Panc1 (cell line): ENCODE results near the gene VASP. TPM values are rescaled to one million over a fixed set of nuclear protein-coding genes. Genes with fewer than 3 reads are reported as not detected.

Experiments used
- ATAC-seq: fragments of 200-7000 bp; cut with Tn5 transposase; 2 replicates; pipeline ENCODE4 v1.9.1; 2020; ENCODE audit warnings: mild to moderate bottlenecking, moderate library complexity
- BruUV-seq: library from RNA; stranded (reverse); fragments of 400-500 nt; replicated peaks from 2 replicates; lab custom pipeline; 2021; lab: Mats Ljungman, UMichigan
- CTCF ChIA-PET: fragments of 300-600 bp; sonication (Branson Sonifier 250); formaldehyde crosslinking; loops from one replicate; lab custom pipeline; 2022; ENCODE audit warnings: antibody characterized with exemption; lab: Charles Lee
- POLR2A ChIA-PET: fragments of 300-600 bp; sonication (Branson Sonifier 250); formaldehyde crosslinking; loops from one replicate; lab custom pipeline; 2022; ENCODE audit warnings: antibody characterized with exemption; lab: Charles Lee
- DNase-seq: peaks from one replicate; pipeline ENCODE4 v3.0.0-alpha.2; 2010; ENCODE audit warnings: low read depth, low spot score
- H3K27ac ChIP-seq: 2 replicates; pipeline ENCODE4 v1.5.1; 2011; ENCODE audit warnings: mild to moderate bottlenecking, low read length, inconsistent platforms
- H3K27me3 ChIP-seq: fragments of 200-500 bp; sonication (Bioruptor generic); 2 replicates; pipeline ENCODE4 v1.6.0; 2014; ENCODE audit warnings: low read length, inconsistent platforms; ENCODE audit not compliant: control insufficient read depth, insufficient read depth
- H3K36me3 ChIP-seq: fragments of 200-500 bp; sonication (Bioruptor generic); 2 replicates; pipeline ENCODE4 v1.5.1; 2014; ENCODE audit warnings: inconsistent platforms, mild to moderate bottlenecking, low read length, moderate library complexity; ENCODE audit not compliant: control insufficient read depth, insufficient read depth
- H3K4me1 ChIP-seq: 2 replicates; pipeline ENCODE4 v1.5.1; 2011; ENCODE audit warnings: inconsistent platforms, mild to moderate bottlenecking, low read length, moderate library complexity; ENCODE audit not compliant: control insufficient read depth, insufficient read depth
- H3K4me3 ChIP-seq, 2 experiments: 2 replicates each; pipeline ENCODE4 v1.5.1; 2011 to 2012; ENCODE audit warnings: low read depth in 2 of 2, low read length in 2 of 2, mild to moderate bottlenecking in 2 of 2, inconsistent platforms in 1 of 2, moderate library complexity in 1 of 2
- H3K9me3 ChIP-seq: fragments of 200-500 bp; sonication (Bioruptor generic); 2 replicates; pipeline ENCODE4 v1.5.1; 2014; ENCODE audit warnings: low read depth, mild to moderate bottlenecking, inconsistent platforms, low read length, moderate library complexity; ENCODE audit not compliant: control insufficient read depth, insufficient read depth
- CTCF ChIP-seq: fragments of 450-650 bp; IDR thresholded peaks from 2 replicates; pipeline ENCODE4 v1.5.1; 2017; ENCODE audit warnings: mild to moderate bottlenecking
- POLR2AphosphoS5 ChIP-seq: IDR thresholded peaks from 2 replicates; pipeline ENCODE4 v1.6.1; 2012; ENCODE audit warnings: mild to moderate bottlenecking, low read depth, low read length, moderate library complexity
- REST ChIP-seq, 2 experiments: IDR thresholded peaks; 2 replicates each; pipeline ENCODE4 v1.6.1; 2011 to 2012; ENCODE audit warnings: low read depth in 2 of 2, control low read depth in 1 of 2, low read length in 1 of 2, mild to moderate bottlenecking in 1 of 2, moderate library complexity in 1 of 2; ENCODE audit not compliant: insufficient read depth in 1 of 2
- SIN3A ChIP-seq: IDR thresholded peaks from 2 replicates; pipeline ENCODE4 v1.6.1; 2012; ENCODE audit warnings: low read depth, mild to moderate bottlenecking, low read length, moderate library complexity, borderline replicate concordance; ENCODE audit not compliant: insufficient read depth
- TCF7L2 ChIP-seq: IDR thresholded peaks from 2 replicates; pipeline ENCODE4 v1.6.1; 2011; ENCODE audit warnings: mild to moderate bottlenecking, low read depth, low read length, inconsistent platforms
- in situ Hi-C: cut with HindIII; loops from 2 replicates; pipeline ENCODE4 v1.10.0; 2016; ENCODE audit warnings: low sequenced_read_pairs, low pct_unique_long_range_greater_than_20kb
- intact Hi-C: fragments of 100-400 bp; cut with micrococcal nuclease; formaldehyde crosslinking; loops from one replicate; pipeline ENCODE4 v1.10.0; 2022; ENCODE audit not compliant: unreplicated experiment
- total RNA-seq: library from RNA; stranded (reverse); gene quantifications from one replicate; pipeline ENCODE4 v1.2.1, GENCODE V29; 2021; ENCODE audit not compliant: unreplicated experiment

The VASP gene
- total RNA-seq, 1 experiment from 2014 or later: 101 TPM

- ATAC-seq (peak; percentile 28; the same call in 1 of the 2 replicates), DNase-seq (no peak)
- TF ChIP-seq CTCF (no peak), REST (IDR thresholded peaks at IDR 0.05; ENCODE audit: insufficient read depth in 1 of 2, low read depth in 2 of 2, low read length in 1 of 2) (no peak), SIN3A (no peak), TCF7L2 (no peak), POLR2AphosphoS5 (no peak)
- in situ Hi-C loops (no loop called here), intact Hi-C loops (no loop called here)
- ChIA-PET CTCF (interaction anchor here (0.6 to 2.0 kb wide), 2 partner anchors 7 to 40 kb away, joined by 6 to 8 read pairs; no protein-coding TSS in a partner anchor), POLR2A (no interaction called here)
- H3K4me3 ChIP-seq: no peak overlapping the region
- no peaks in the 10 kb centered on the region for H3K36me3 ChIP-seq
- no peak overlapping the region for H3K27ac ChIP-seq
- no peaks in the 10 kb centered on the region for H3K4me1 ChIP-seq
- H3K9me3 ChIP-seq: no peaks in the 10 kb centered on the region
- no peaks in the 10 kb centered on the region for H3K27me3 ChIP-seq
- BruUV-seq: no TSS peak
These were observed 49.6 kb downstream of the VASP start for GRCh38 chr19:45556835-45557234.

GRCh38 chr19:45558399-45558878 is 51.2 kb downstream of the VASP start:
- H3K36me3 ChIP-seq: no peaks in the 10 kb centered on the region
- POLR2A ChIA-PET: no interaction called here
- ATAC-seq (peak; percentile 74), DNase-seq (no peak)
- no peak overlapping the region for H3K4me3 ChIP-seq
- TF ChIP-seq CTCF (peak; percentile 82), REST (IDR thresholded peaks at IDR 0.05; ENCODE audit: insufficient read depth in 1 of 2, low read depth in 2 of 2, low read length in 1 of 2) (no peak)
- no peaks in the 10 kb centered on the region for H3K9me3 ChIP-seq
- intact Hi-C loops: no loop called here
- CTCF ChIA-PET: interaction anchor here (0.5 to 2.0 kb wide), 6 partner anchors 9 to 84 kb away, joined by 3 to 11 read pairs (median 6); no protein-coding TSS in a partner anchor
- no TSS peak for BruUV-seq
- no peaks in the 10 kb centered on the region for H3K4me1 ChIP-seq
- in situ Hi-C loops: no loop called here
- no peak overlapping the region for H3K27ac ChIP-seq
- no peaks in the 10 kb centered on the region for H3K27me3 ChIP-seq
